Mesenteric fat pad (tissue), 1 donor: ENCODE results near the gene TAPT1. TPM values are rescaled to one million over a fixed set of nuclear protein-coding genes. Genes with fewer than 3 reads are reported as not detected.
"Not testable (repeated sequence)": the region's sequence is repeated elsewhere in the genome, so short reads cannot be mapped to it uniquely, and the experiment has no call there.

Source experiments
- DNase-seq: peaks from one replicate; pipeline ENCODE4 v3.0.0-alpha.2; 2020; ENCODE audit warnings: low spot score
- total RNA-seq: library from RNA; stranded (reverse); fragmentation: NEBNext Ultra II Directional; extraction: Animal tissue kit (Norgen Biotek cat#: 25700); gene quantifications from one replicate; pipeline ENCODE4 v1.2.1, GENCODE V29; 2021
- donor health status: DM: yes; HTN: yes; CAD: no.

TAPT1 gene
- total RNA-seq, 1 donor from 2014 or later: 44.2 TPM

DNA sequence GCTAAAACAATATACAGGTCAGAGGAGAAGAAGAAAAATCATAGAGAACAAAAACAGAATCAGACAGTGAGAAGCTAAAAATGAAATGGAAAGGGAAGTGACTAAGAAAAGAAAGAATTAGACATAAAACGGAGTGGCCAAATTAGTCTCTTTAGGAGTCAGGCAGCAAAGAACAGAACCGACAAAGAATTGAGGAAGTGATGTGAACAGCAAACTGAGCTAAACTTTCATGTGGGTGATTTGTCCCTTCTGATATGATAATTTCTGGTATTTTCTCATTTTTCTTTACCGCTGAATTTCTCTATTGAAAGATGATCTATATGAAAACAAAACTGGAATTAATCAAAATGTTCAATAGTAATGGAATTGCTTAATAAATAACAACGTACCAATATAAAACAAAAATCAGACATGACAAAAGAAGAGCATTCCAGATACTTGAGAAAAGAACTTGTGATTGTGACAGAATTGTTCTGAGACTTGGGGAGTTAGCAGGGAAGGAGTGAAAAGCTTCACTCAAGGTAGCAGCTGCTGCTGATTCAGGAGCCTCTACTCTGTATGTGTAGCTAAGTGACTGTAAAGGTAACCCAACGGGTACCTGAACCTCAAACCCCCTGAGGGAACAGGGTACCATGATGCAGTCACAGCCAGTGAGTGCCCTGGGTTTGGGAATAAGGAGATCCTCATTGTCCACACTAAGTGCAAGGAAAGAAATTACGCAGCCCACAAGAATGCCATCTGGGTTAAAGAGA lies 8.8 kb downstream of the TAPT1 start:
- no peak for DNase-seq

- DNase-seq: no peak
Measured at GRCh38 chr4:16213121-16213520, 13.2 kb downstream of the TAPT1 start.

DNA sequence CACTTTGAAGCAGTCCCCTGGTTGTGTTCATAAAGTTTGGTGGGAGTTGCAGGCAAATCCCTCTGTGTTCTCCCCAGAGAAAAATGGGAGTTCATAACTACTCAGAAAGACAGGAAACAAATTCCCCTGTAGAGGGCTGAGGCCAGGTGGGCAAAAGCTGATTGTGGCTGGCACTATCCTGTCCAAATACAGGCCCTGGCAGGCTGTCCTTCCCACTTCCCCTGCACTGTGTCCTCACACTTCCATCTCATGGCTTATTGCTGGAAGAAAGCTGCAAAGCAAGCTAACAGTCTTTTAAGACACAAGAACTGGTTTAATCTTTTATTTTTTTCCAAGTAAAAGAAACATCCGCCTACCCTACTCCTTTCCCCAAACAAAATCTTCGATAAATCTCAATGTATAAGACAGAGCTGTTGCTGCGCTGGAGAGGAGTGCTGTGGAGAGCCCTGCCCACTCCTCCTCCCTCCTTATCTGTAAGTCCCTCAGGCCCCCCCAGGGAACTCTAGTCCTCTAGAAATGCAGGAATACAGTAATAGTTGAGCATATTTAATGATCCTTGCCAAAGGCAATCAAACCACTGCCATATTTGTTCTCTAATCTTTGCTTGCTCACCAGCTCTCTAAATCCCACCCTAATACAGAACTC lies 14.0 kb downstream of the TAPT1 start:
- no peak for DNase-seq

- DNase-seq: no peak
Measured at GRCh38 chr4:16207409-16207808, 18.9 kb downstream of the TAPT1 start.

GRCh38 chr4:16206848-16207247 lies 19.4 kb downstream of the TAPT1 start:
- no peak for DNase-seq

DNA sequence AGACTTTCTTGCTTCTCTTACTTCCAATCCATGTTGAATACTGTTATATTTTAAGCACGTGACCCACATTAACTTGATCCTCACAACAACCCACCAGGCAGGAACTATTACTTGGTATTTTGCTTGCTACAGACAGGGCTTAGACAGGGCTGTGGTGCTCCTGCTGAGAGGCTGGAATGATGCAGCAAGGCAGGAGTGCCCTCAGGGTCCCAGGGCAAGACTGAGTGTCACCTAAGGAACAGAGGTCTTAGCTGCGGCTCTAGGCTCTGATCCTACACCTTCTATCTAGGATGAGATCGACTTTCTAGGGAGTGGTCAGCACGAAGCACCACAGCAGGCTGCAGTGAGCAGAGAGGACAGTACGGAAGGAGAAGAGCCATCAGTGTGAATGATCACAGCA lies 20.0 kb downstream of the TAPT1 start:
- DNase-seq: no peak

DNA sequence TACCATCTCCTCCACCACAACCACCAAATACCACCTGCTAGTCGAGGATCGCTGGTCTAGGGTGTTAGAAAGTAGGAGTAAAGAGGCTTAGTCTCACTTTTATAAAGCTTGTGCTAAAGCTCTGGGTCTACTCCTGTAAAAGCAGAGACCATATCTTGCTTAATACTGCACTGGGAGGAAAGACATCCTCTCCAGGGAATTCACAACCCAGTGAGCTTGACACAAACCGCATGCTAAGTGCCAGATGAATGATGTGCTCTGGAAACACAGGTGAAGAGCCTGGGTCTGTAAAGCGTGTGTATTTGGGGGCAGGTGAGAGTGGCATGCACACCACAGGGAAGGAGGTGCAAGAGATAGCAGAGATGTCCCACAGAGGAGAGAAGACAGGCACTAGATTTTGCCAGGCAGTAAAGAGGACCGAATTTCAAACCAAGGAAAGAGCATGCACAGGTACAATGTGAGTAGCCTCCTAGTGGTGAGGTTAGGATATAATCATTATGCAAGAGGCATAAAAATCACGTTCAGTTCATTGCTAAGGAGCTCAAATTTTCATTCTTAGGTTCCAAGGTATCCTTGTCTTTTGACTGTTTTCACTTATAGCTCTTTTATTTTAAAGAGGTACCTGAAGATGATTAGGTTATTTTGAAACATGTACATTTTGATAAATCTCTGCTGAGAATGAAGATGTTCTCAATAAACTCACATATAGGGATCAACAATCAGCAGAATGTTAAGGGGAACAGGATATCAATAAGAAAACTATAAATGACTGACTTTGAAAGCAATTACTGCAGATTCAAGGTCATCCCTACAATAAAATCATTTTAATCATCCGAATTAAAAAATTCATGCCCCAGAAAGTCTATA lies 20.7 kb downstream of the TAPT1 start:
- no peak for DNase-seq

GRCh38 chr4:16204505-16204904 lies 21.8 kb downstream of the TAPT1 start:
- no peak for DNase-seq

DNA sequence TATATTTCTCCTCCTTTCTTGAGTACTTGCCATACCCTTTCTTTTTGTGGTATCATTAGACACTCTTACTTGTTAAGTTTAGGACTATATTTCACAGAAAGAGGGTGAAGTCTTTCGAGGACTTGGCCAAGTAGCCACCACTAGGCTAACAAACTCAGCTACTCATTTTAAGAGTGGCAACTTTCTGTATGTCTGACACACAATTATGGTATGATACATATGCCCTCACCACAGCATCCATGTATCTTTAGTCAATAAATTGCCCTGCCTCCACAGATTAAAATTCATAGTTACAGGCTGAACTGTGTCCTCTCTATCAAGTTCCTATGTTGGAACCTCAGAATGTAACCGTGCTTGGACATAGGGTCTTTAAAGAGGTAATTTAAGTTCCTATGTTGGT lies 23.2 kb downstream of the TAPT1 start:
- no peak for DNase-seq

GRCh38 chr4:16202598-16202997 lies 23.7 kb downstream of the TAPT1 start:
- DNase-seq: no peak

DNA sequence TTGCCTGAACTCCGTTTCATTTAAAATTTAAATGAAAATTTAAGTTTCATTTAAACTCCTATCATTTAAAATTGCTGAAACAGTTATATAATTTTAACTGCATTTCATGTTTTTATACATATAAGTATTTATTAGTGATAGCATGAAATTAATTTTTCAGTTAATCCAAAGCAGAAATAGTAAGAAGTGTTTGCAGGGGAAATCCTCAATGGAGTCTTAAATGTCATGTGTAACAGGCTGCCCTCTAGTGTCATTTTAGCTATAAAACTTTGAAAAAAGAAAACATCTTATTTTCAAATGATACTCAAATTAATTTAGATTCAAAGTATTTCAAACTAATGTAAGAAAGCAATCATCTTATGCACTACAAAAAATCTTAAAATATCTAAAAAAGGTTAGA lies 27.2 kb downstream of the TAPT1 start:
- no peak for DNase-seq

GRCh38 chr4:16197876-16198665 lies 28.2 kb downstream of the TAPT1 start:
- no peak for DNase-seq

DNA sequence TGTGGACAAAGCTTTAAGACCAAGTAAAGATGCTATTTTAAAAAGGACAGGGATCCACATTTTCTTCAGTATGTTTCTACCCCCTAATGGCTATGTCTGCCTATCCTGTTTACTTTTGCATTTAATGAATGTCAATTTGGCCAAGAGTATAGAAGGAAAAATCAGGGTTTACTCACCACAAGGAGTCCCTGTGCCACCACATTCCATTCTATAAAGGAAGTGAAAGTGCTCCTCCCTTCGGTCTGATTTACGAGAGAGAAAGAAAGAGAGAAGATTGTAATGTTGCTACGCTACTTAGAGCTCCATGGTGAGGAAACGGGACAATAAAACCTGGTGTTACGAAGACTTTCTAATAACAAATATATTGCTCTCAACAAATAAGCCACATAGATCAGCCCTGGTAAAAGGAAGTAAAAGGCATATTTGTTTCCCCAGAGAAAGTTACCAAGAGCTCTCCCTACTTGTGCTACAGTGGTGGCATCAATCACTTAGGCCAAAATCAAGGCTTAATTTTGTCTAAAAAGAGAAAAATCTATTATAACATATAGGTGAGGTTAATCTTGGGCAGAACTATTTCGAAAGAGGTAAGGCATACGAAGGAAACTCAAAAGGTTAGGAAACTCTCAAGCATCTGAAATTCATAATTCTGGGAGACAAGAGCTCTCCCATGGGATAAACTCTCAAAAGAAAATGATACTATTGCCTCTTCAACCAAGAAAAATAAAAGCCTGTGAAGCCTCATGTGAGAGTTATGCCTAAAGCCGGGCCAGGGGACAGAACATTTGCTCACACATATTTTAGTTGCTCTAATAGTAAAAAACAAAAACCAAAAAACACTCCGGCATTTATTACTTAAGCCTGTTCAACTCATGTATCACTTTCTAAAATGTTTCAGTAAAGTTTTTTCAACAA lies 29.5 kb downstream of the TAPT1 start:
- DNase-seq: no peak

DNA sequence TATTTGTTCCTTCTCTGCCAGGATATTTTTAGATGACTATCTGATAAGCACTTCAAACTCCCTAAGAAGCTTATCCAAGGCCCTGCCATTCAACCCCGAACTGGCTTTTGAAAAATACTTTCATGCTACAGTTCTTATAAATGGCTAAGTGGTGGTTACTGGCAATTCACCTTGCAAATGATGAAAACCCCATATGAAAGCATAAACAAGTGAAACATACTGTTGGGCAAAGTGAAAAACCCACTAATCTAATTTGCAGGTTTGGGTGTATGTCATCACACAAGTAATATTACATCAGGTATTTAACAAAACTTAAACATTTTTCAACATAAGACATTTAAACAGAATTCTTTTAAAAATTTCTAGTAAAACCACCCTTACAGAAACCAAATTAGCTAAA lies 31.1 kb downstream of the TAPT1 start:
- no peak for DNase-seq

DNA sequence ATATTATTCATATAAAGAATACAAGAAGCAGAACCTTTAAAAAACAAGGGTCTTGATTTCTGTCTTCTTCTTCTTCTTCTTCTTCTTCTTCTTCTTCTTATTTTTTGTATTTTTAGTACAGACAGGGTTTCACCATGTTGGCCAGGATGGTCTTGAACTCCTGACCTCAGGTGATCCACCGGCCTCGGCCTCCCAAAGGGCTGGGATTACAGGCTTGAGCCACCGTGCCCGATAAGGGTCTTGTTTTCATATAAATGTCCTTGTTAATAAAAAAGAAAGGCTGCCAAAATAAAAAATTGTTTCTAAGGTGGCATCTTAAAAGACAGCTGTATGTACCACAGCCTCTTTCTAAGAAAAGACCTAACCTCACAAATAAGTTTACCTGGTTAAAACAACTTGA lies 31.5 kb downstream of the TAPT1 start:
- DNase-seq: not testable (repeated sequence)

DNA sequence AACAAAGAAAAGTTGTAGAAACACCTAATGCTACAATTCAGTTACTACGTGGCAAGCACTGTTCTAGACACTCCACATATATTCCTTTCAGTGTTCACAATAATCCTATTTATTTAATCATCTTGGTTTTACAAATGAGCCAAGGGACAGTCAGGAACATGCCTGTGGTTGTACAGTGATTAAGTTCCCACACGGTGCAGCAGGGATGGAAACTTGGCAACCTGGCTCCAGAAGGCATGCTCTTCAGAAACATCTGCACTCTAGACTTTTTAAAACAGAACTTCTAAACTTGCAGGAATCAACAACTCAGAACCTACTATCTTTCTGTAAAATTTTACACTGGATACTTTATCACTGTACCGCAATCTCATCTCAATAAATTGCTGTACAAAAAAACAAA lies 32.1 kb downstream of the TAPT1 start:
- no peak for DNase-seq

- no peak for DNase-seq
Measured at GRCh38 chr4:16192631-16193518, 33.4 kb downstream of the TAPT1 start.

GRCh38 chr4:16192057-16192456 lies 34.2 kb downstream of the TAPT1 start:
- no peak for DNase-seq

GRCh38 chr4:16187455-16187854 lies 38.8 kb downstream of the TAPT1 start:
- no peak for DNase-seq
